IPS-15b (cell line): ENCODE results near the gene BAHCC1.

ENCODE experiments used
- H3K27me3 ChIP-seq: one replicate; pipeline ENCODE4 v1.6.1; 2013; ENCODE audit warnings: low read length; ENCODE audit not compliant: control insufficient read depth, insufficient read depth
- H3K36me3 ChIP-seq: one replicate; pipeline ENCODE4 v1.6.1; 2013; ENCODE audit warnings: low read length; ENCODE audit not compliant: control insufficient read depth, insufficient read depth
- H3K4me1 ChIP-seq: one replicate; pipeline ENCODE4 v1.6.1; 2013; ENCODE audit warnings: mild to moderate bottlenecking, low read length; ENCODE audit not compliant: control insufficient read depth, insufficient read depth
- H3K4me3 ChIP-seq: one replicate; pipeline ENCODE4 v1.5.1; 2013; ENCODE audit warnings: low read depth, low read length
- H3K9ac ChIP-seq: one replicate; pipeline ENCODE4 v1.6.1; 2013; ENCODE audit warnings: low read depth, mild to moderate bottlenecking, low read length
- H3K9me3 ChIP-seq: one replicate; pipeline ENCODE4 v1.6.1; 2013; ENCODE audit warnings: mild to moderate bottlenecking, low read length; ENCODE audit not compliant: control insufficient read depth, insufficient read depth

The BAHCC1 gene

GRCh38 chr17:81503619-81504018 lies 108.4 kb downstream of the BAHCC1 start:
- Histone ChIP-seq H3K36me3 (no peaks in the 10 kb centered on the region), H3K4me1 (no peaks in the 10 kb centered on the region), H3K9me3 (no peaks in the 10 kb centered on the region), H3K4me3 (no peak overlapping the region), H3K27me3 (no peaks in the 10 kb centered on the region), H3K9ac (no peak overlapping the region)

GRCh38 chr17:81508639-81509206 lies 113.5 kb downstream of the BAHCC1 start:
- peak overlapping the region; percentile 9 for H3K9ac ChIP-seq
- no peaks in the 10 kb centered on the region for H3K27me3 ChIP-seq
- no peaks in the 10 kb centered on the region for H3K9me3 ChIP-seq
- H3K4me3 ChIP-seq = peak overlapping the region; percentile 95
- H3K36me3 ChIP-seq = peaks cover 35% of the 10 kb centered on the region
- H3K4me1 ChIP-seq = no peaks in the 10 kb centered on the region

GRCh38 chr17:81509207-81509971 lies 114.1 kb downstream of the BAHCC1 start:
- Histone ChIP-seq H3K4me1 (no peaks in the 10 kb centered on the region), H3K9me3 (no peaks in the 10 kb centered on the region), H3K9ac (peak overlapping the region; percentile 95), H3K27me3 (no peaks in the 10 kb centered on the region), H3K36me3 (peaks cover 35% of the 10 kb centered on the region), H3K4me3 (peak overlapping the region; percentile 95)

GRCh38 chr17:81509972-81510784 lies 114.9 kb downstream of the BAHCC1 start:
- peak overlapping the region; percentile 95 for H3K4me3 ChIP-seq
- H3K27me3 ChIP-seq = no peaks in the 10 kb centered on the region
- peaks cover 35% of the 10 kb centered on the region for H3K36me3 ChIP-seq

GRCh38 chr17:81510785-81511553 lies 115.7 kb downstream of the BAHCC1 start:
- no peaks in the 10 kb centered on the region for H3K27me3 ChIP-seq
- H3K4me3 ChIP-seq = peak overlapping the region; percentile 95
- peaks cover 35% of the 10 kb centered on the region for H3K36me3 ChIP-seq
- H3K4me1 ChIP-seq = no peaks in the 10 kb centered on the region
- H3K9ac ChIP-seq = peak overlapping the region; percentile 95
- no peaks in the 10 kb centered on the region for H3K9me3 ChIP-seq

More at GRCh38 chr17:81509972-81510784, 114.9 kb downstream of the BAHCC1 start:
- Histone ChIP-seq H3K9me3 (no peaks in the 10 kb centered on the region), H3K4me1 (no peaks in the 10 kb centered on the region), H3K9ac (peak overlapping the region; percentile 95)

GRCh38 chr17:81511554-81511803 lies 116.2 kb downstream of the BAHCC1 start:
- H3K9ac ChIP-seq = peak overlapping the region; percentile 95
- no peaks in the 10 kb centered on the region for H3K4me1 ChIP-seq
- H3K36me3 ChIP-seq = peaks cover 35% of the 10 kb centered on the region
- no peaks in the 10 kb centered on the region for H3K27me3 ChIP-seq
- no peaks in the 10 kb centered on the region for H3K9me3 ChIP-seq
- peak overlapping the region; percentile 95 for H3K4me3 ChIP-seq

GRCh38 chr17:81511804-81512561 lies 116.7 kb downstream of the BAHCC1 start:
- Histone ChIP-seq H3K9me3 (no peaks in the 10 kb centered on the region), H3K9ac (peak overlapping the region; percentile 95), H3K4me3 (peak overlapping the region; percentile 95), H3K4me1 (peaks cover 3% of the 10 kb centered on the region), H3K36me3 (peaks cover 35% of the 10 kb centered on the region), H3K27me3 (no peaks in the 10 kb centered on the region)

- H3K4me3 ChIP-seq = peak within 1 kb of the TSS; percentile 95
- peaks cover 6% of the 10 kb centered on the region for H3K4me1 ChIP-seq
- H3K36me3 ChIP-seq = peaks cover 35% of the 10 kb centered on the region
- H3K9me3 ChIP-seq = no peaks in the 10 kb centered on the region
- peak within 1 kb of the TSS; percentile 95 for H3K9ac ChIP-seq
- H3K27me3 ChIP-seq = no peaks in the 10 kb centered on the region
These were observed 117.5 kb downstream of the BAHCC1 start, which contains the start of gene ACTG1 for GRCh38 chr17:81512562-81513371. ACTG1 (minus strand) TSS chr17:81512799; CDS start chr17:81512354, 445 bp downstream.

- H3K4me3 ChIP-seq = peak overlapping the region; percentile 61
- H3K27me3 ChIP-seq = no peaks in the 10 kb centered on the region
- H3K9ac ChIP-seq = peak overlapping the region; percentile 89
- peaks cover 10% of the 10 kb centered on the region for H3K4me1 ChIP-seq
- H3K36me3 ChIP-seq = peaks cover 35% of the 10 kb centered on the region
- H3K9me3 ChIP-seq = no peaks in the 10 kb centered on the region
These were observed 118.1 kb downstream of the BAHCC1 start for GRCh38 chr17:81513372-81513752.

- H3K27me3 ChIP-seq = no peaks in the 10 kb centered on the region
- H3K9ac ChIP-seq = peak overlapping the region; percentile 89
- no peaks in the 10 kb centered on the region for H3K9me3 ChIP-seq
- H3K36me3 ChIP-seq = peaks cover 32% of the 10 kb centered on the region
- peak overlapping the region; percentile 61 for H3K4me3 ChIP-seq
- peaks cover 10% of the 10 kb centered on the region for H3K4me1 ChIP-seq
These were observed 118.7 kb downstream of the BAHCC1 start for GRCh38 chr17:81513753-81514488.
